HEK293 (cell line): Measurements from ENCODE around the gene FOXP1.

Experiments used
- CTCF ChIA-PET: fragments of 350-600 bp; formaldehyde crosslinking; extraction: SDS; loops from one replicate; lab custom pipeline; 2021; ENCODE audit warnings: antibody characterized with exemption; lab: Yijun Ruan, JAX
- POLR2A ChIA-PET: fragments of 300-600 bp; formaldehyde crosslinking; extraction: SDS; loops from one replicate; lab custom pipeline; 2020; ENCODE audit warnings: antibody characterized with exemption, inconsistent platforms; lab: Yijun Ruan, JAX
- H3K27ac ChIP-seq: fragments of 200-500 bp; sonication (Bioruptor generic); 2 replicates; pipeline ENCODE4 v1.5.1; 2014; ENCODE audit warnings: low read depth, low read length, control low read depth, inconsistent platforms; ENCODE audit errors: extremely low read depth
- H3K36me3 ChIP-seq, 2 experiments: fragments of 200-500 bp in 1 of 2; sonication (Bioruptor generic) in 1 of 2; 1 replicate in 1 of 2; 2 replicates in 1 of 2; pipeline ENCODE4 v1.5.1; 2014 to 2017; ENCODE audit warnings: inconsistent platforms in 2 of 2, low read length in 2 of 2; ENCODE audit not compliant: control insufficient read depth in 2 of 2, insufficient read depth in 1 of 2
- H3K4me1 ChIP-seq: fragments of 200-500 bp; sonication (Bioruptor generic); 2 replicates; pipeline ENCODE4 v1.5.1; 2014; ENCODE audit warnings: mild to moderate bottlenecking, low read length, inconsistent platforms; ENCODE audit not compliant: control insufficient read depth, insufficient read depth
- H3K4me3 ChIP-seq: 2 replicates; pipeline ENCODE4 v1.5.1; 2011; ENCODE audit warnings: low read depth, mild to moderate bottlenecking, control low read depth, low read length, moderate library complexity
- H3K9me3 ChIP-seq: fragments of 200-500 bp; sonication (Bioruptor generic); 2 replicates; pipeline ENCODE4 v1.5.1; 2014; ENCODE audit warnings: low read depth, low read length, inconsistent platforms; ENCODE audit not compliant: control insufficient read depth, insufficient read depth
- GFI1B ChIP-seq: fragments of 450-650 bp; formaldehyde crosslinking; IDR thresholded peaks from 2 replicates; pipeline ENCODE4 v1.5.1; 2016; ENCODE audit warnings: missing biosample characterization, missing genetic modification characterization
- GLIS2 ChIP-seq: fragments of 450-650 bp; formaldehyde crosslinking; IDR thresholded peaks from 2 replicates; pipeline ENCODE4 v1.5.1; 2016; ENCODE audit warnings: missing biosample characterization, missing genetic modification characterization
- KLF7 ChIP-seq: fragments of 450-650 bp; formaldehyde crosslinking; IDR thresholded peaks from 2 replicates; pipeline ENCODE4 v1.5.1; 2016; ENCODE audit warnings: missing biosample characterization, missing genetic modification characterization, borderline replicate concordance
- SCRT2 ChIP-seq: fragments of 450-650 bp; formaldehyde crosslinking; IDR thresholded peaks from 2 replicates; pipeline ENCODE4 v1.5.1; 2016; ENCODE audit warnings: missing biosample characterization, missing genetic modification characterization
- ZBTB17 ChIP-seq: fragments of 450-650 bp; formaldehyde crosslinking; IDR thresholded peaks from 2 replicates; pipeline ENCODE4 v1.5.1; 2016; ENCODE audit warnings: missing biosample characterization, missing genetic modification characterization
- ZBTB48 ChIP-seq: fragments of 450-650 bp; formaldehyde crosslinking; IDR thresholded peaks from 2 replicates; pipeline ENCODE4 v1.5.1; 2016; ENCODE audit warnings: missing biosample characterization, missing genetic modification characterization
- ZFP37 ChIP-seq: fragments of 450-650 bp; formaldehyde crosslinking; IDR thresholded peaks from 2 replicates; pipeline ENCODE4 v1.5.1; 2016; ENCODE audit warnings: missing biosample characterization, missing genetic modification characterization
- ZNF211 ChIP-seq: fragments of 450-650 bp; formaldehyde crosslinking; IDR thresholded peaks from 2 replicates; pipeline ENCODE4 v1.5.1; 2016; ENCODE audit warnings: low read depth, missing biosample characterization, missing genetic modification characterization
- ZNF221 ChIP-seq: fragments of 450-650 bp; formaldehyde crosslinking; IDR thresholded peaks from 2 replicates; pipeline ENCODE4 v1.5.1; 2017; ENCODE audit warnings: missing biosample characterization, missing genetic modification characterization, borderline replicate concordance
- ZNF266 ChIP-seq: fragments of 450-650 bp; formaldehyde crosslinking; IDR thresholded peaks from 2 replicates; pipeline ENCODE4 v1.5.1; 2016; ENCODE audit warnings: missing biosample characterization, missing genetic modification characterization, low read depth
- ZNF341 ChIP-seq: fragments of 450-650 bp; formaldehyde crosslinking; IDR thresholded peaks from 2 replicates; pipeline ENCODE4; 2016; ENCODE audit warnings: low read depth, missing biosample characterization, missing genetic modification characterization
- ZNF423 ChIP-seq: fragments of 450-650 bp; formaldehyde crosslinking; IDR thresholded peaks from 2 replicates; pipeline ENCODE4 v1.5.1; 2016; ENCODE audit warnings: missing biosample characterization, missing genetic modification characterization
- ZNF473 ChIP-seq: fragments of 450-650 bp; formaldehyde crosslinking; IDR thresholded peaks from 2 replicates; pipeline ENCODE4 v1.5.1; 2017; ENCODE audit warnings: missing biosample characterization, missing genetic modification characterization
- ZNF549 ChIP-seq: fragments of 450-650 bp; IDR thresholded peaks from 2 replicates; pipeline ENCODE4 v1.5.1; 2018; ENCODE audit warnings: missing biosample characterization, missing genetic modification characterization, mild to moderate bottlenecking, inconsistent platforms, moderate library complexity
- TF ChIP-seq, protein P1 (sequence below): fragments of 450-650 bp; formaldehyde crosslinking; IDR thresholded peaks from 2 replicates; pipeline ENCODE4 v1.5.1; 2016; ENCODE audit warnings: missing biosample characterization, missing genetic modification characterization
- TF ChIP-seq, protein P2 (sequence below): fragments of 450-650 bp; formaldehyde crosslinking; IDR thresholded peaks from 2 replicates; pipeline ENCODE4 v1.5.1; 2016; ENCODE audit warnings: missing biosample characterization, missing genetic modification characterization
- TF ChIP-seq, protein P3 (sequence below): sonication (generic); formaldehyde crosslinking; IDR thresholded peaks from 2 replicates; pipeline ENCODE4 v1.8.1; 2022; ENCODE audit warnings: mild to moderate bottlenecking, moderate library complexity, missing genetic modification reagents
- TF ChIP-seq, protein P4 (sequence below): fragments of 450-650 bp; formaldehyde crosslinking; IDR thresholded peaks from 2 replicates; pipeline ENCODE4 v1.5.1; 2016; ENCODE audit warnings: missing biosample characterization, missing genetic modification characterization

The FOXP1 gene

DNA sequence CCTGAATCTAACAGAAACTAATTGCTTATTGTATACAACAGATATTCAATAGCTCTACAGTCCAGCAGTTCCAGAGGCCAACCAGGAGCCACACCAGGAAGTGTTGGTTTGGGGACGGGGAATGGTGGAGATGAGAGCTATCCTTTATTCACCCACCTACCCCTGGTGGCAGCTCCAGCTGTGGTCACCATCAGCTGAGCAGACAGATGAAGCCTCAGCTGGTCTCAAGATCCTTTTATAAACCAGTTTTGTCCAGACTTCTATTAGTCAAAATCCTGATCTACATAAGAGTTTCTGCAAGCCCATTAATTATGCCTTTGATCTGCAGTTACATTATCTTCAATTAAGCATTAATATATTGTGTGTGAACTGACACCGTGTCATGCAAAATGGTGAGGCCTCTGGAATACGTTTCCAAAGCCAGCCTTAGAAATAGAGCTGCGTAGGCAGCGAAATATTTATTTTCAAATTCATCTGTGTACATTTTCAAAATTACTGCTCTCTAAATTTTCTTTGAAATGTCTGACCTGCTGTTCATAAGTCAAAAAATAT lies 488.8 kb downstream of the FOXP1 start:
- H3K27ac ChIP-seq = no peak overlapping the region
- no peak overlapping the region for H3K4me3 ChIP-seq
- no peak for TF ChIP-seq ZNF221 (tag by site-specific recombination)
- TF ChIP-seq, protein P1, sequence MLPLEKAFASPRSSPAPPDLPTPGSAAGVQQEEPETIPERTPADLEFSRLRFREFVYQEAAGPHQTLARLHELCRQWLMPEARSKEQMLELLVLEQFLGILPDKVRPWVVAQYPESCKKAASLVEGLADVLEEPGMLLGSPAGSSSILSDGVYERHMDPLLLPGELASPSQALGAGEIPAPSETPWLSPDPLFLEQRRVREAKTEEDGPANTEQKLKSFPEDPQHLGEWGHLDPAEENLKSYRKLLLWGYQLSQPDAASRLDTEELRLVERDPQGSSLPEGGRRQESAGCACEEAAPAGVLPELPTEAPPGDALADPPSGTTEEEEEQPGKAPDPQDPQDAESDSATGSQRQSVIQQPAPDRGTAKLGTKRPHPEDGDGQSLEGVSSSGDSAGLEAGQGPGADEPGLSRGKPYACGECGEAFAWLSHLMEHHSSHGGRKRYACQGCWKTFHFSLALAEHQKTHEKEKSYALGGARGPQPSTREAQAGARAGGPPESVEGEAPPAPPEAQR (tag by site-specific recombination) = no peak
- no peak for TF ChIP-seq ZBTB17
- TF ChIP-seq ZFP37 (tag by site-specific recombination) = no peak
- H3K36me3 ChIP-seq = no peaks in the 10 kb centered on the region
- ChIA-PET CTCF (interaction anchor here (0.6 to 1.5 kb wide), 3 partner anchors 19 to 417 kb away, joined by 3 to 4 read pairs (median 4); no protein-coding TSS in a partner anchor), POLR2A (no interaction called here)
- no peaks in the 10 kb centered on the region for H3K9me3 ChIP-seq
- no peaks in the 10 kb centered on the region for H3K4me1 ChIP-seq

DNA sequence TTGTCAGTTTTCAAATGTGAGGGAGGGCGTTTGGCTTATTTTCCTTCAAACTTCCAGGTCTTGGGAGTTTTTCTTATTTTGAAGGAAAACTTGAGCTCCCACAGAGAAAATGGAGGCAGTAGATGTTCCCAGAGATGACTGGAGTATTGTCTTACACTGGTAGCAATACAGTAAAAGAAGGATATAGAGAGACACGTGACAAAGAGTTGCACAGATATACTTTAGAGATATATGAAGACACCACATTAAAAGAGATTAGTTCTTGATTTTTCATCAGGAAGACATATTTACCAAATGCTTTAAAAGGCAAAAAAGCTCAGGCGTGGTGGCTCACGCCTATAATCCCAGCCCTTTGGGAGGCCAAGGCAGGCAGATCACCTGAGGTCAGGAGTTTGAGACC lies 490.9 kb downstream of the FOXP1 start:
- TF ChIP-seq GLIS2 (no peak), ZNF473 (tag by site-specific recombination) (no peak), ZNF341 (tag by site-specific recombination) (no peak), GFI1B (no peak), ZNF549 (tag by site-specific recombination) (no peak), KLF7 (tag by site-specific recombination) (no peak), ZNF266 (tag by site-specific recombination) (no peak)
- TF ChIP-seq, protein P2, sequence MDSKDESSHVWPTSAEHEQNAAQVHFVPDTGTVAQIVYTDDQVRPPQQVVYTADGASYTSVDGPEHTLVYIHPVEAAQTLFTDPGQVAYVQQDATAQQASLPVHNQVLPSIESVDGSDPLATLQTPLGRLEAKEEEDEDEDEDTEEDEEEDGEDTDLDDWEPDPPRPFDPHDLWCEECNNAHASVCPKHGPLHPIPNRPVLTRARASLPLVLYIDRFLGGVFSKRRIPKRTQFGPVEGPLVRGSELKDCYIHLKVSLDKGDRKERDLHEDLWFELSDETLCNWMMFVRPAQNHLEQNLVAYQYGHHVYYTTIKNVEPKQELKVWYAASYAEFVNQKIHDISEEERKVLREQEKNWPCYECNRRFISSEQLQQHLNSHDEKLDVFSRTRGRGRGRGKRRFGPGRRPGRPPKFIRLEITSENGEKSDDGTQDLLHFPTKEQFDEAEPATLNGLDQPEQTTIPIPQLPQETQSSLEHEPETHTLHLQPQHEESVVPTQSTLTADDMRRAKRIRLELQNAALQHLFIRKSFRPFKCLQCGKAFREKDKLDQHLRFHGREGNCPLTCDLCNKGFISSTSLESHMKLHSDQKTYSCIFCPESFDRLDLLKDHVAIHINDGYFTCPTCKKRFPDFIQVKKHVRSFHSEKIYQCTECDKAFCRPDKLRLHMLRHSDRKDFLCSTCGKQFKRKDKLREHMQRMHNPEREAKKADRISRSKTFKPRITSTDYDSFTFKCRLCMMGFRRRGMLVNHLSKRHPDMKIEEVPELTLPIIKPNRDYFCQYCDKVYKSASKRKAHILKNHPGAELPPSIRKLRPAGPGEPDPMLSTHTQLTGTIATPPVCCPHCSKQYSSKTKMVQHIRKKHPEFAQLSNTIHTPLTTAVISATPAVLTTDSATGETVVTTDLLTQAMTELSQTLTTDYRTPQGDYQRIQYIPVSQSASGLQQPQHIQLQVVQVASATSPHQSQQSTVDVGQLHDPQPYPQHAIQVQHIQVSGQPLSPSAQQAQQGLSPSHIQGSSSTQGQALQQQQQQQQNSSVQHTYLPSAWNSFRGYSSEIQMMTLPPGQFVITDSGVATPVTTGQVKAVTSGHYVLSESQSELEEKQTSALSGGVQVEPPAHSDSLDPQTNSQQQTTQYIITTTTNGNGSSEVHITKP = no peak
- TF ChIP-seq, protein P3, sequence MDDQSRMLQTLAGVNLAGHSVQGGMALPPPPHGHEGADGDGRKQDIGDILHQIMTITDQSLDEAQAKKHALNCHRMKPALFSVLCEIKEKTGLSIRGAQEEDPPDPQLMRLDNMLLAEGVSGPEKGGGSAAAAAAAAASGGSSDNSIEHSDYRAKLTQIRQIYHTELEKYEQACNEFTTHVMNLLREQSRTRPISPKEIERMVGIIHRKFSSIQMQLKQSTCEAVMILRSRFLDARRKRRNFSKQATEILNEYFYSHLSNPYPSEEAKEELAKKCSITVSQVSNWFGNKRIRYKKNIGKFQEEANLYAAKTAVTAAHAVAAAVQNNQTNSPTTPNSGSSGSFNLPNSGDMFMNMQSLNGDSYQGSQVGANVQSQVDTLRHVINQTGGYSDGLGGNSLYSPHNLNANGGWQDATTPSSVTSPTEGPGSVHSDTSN = no peak
- ChIA-PET POLR2A (no interaction called here), CTCF (interaction anchor here (1.5 kb wide), 1 partner anchor 9 kb away, joined by 3 read pairs; no protein-coding TSS in a partner anchor)
- H3K36me3 ChIP-seq = no peaks in the 10 kb centered on the region
- H3K4me1 ChIP-seq = no peaks in the 10 kb centered on the region
- no peak overlapping the region for H3K27ac ChIP-seq
- no peak overlapping the region for H3K4me3 ChIP-seq
- H3K9me3 ChIP-seq = no peaks in the 10 kb centered on the region

DNA sequence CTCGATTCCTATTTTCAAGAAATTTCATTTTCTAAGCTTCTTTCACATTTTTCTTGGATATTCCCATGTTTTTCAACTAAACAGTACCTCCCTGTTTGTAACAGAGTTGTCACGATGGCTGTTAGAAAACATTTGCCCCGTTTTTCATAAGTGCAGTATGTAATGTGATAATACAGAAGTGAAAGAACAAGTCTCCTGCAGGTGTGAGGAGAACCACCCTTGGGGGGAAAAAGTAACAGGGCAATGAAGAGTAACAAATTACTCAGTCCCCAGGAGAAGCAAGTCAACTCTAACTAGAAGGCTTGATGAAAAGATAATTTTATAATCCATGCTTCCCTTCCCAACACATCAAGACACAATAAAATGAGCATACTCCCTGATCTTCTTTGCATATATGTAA lies 493.3 kb downstream of the FOXP1 start:
- Histone ChIP-seq H3K36me3 (no peaks in the 10 kb centered on the region), H3K4me1 (no peaks in the 10 kb centered on the region)
- TF ChIP-seq ZNF423 (tag by site-specific recombination) = no peak
- TF ChIP-seq SCRT2 (tag by site-specific recombination) = no peak
- TF ChIP-seq, protein P4, sequence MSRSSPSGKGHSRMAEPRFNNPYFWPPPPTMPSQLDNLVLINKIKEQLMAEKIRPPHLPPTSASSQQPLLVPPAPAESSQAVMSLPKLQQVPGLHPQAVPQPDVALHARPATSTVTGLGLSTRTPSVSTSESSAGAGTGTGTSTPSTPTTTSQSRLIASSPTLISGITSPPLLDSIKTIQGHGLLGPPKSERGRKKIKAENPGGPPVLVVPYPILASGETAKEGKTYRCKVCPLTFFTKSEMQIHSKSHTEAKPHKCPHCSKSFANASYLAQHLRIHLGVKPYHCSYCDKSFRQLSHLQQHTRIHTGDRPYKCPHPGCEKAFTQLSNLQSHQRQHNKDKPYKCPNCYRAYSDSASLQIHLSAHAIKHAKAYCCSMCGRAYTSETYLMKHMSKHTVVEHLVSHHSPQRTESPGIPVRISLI (tag by site-specific recombination) = no peak
- no peak for TF ChIP-seq ZBTB48
- no peak for TF ChIP-seq ZNF211
- TF ChIP-seq, all 188 proteins: peak for 0
- no peak overlapping the region for H3K4me3 ChIP-seq
- CTCF ChIA-PET = no interaction called here
- POLR2A ChIA-PET = no interaction called here
- H3K9me3 ChIP-seq = no peaks in the 10 kb centered on the region
- H3K27ac ChIP-seq = no peak overlapping the region
